ENCODE measurements around the gene PARD6G.
"Not testable (repeated sequence)": the region's sequence is repeated elsewhere in the genome, so short reads cannot be mapped to it uniquely, and the experiment has no call there.

PARD6G gene

DNA sequence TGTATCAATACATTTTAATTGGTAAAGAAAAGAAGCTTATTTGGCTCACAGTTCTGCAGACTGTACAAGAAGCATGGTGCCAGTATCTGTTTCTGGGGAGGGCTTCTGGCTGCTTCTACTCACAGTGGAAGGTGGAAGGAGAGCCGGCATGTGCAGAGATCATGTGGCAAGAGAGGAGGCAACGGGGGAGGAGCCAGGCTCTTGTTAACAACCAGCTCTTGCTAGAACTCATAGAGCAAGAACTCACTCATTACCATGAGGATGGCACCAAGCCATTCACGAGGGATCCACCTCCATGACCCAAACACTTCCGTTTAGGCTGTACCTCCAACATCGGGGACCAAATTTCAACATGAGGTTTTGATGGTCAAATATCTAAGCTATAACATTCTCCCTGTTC lies 7.5 kb downstream of the PARD6G start:
- Histone ChIP-seq H3F3A (ENCODE audit: control insufficient read depth, insufficient read depth) (no peaks in the 10 kb centered on the region), H4K20me1 (ENCODE audit: control insufficient read depth, insufficient read depth, low read depth, low read length) (no peaks in the 10 kb centered on the region)
- TF ChIP-seq, protein P1, sequence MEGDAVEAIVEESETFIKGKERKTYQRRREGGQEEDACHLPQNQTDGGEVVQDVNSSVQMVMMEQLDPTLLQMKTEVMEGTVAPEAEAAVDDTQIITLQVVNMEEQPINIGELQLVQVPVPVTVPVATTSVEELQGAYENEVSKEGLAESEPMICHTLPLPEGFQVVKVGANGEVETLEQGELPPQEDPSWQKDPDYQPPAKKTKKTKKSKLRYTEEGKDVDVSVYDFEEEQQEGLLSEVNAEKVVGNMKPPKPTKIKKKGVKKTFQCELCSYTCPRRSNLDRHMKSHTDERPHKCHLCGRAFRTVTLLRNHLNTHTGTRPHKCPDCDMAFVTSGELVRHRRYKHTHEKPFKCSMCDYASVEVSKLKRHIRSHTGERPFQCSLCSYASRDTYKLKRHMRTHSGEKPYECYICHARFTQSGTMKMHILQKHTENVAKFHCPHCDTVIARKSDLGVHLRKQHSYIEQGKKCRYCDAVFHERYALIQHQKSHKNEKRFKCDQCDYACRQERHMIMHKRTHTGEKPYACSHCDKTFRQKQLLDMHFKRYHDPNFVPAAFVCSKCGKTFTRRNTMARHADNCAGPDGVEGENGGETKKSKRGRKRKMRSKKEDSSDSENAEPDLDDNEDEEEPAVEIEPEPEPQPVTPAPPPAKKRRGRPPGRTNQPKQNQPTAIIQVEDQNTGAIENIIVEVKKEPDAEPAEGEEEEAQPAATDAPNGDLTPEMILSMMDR (IDR thresholded peaks at IDR 0.05; ENCODE audit: low read depth, low read length, poor library complexity, severe bottlenecking) = no peak
- no peak for TF ChIP-seq EZH2phosphoT487 (IDR thresholded peaks at IDR 0.05; ENCODE audit: borderline replicate concordance, low read length)

DNA sequence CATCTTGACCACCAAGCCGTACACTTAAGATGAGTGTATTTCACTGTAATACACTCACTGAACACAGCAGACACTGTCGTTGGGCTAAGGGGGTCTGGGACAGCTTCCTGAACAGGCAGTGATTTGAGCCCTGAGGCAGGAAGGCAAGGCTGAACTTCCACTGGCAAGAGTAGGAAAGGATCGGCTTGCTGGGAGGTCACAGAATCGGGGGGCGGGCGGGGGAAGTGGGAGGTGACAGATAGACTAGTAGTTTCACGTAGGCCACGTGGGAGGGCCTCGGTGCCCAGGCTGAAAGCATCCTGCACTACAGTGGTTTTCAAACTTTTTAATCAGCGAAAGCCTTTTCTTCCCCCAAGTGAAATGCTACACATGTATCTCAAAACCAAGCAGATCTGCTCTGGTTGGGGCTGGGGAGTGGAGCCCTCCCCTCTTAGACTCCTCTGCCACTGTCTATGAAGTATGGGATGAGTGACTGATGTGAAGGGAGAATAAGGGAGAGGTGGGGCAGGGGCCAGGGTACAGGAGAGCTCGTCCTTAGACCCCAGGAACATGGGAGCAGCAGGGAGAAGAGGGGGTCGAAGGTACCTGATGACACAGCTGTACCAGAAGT lies 8.6 kb downstream of the PARD6G start:
- Histone ChIP-seq H4K20me1 (ENCODE audit: control insufficient read depth, insufficient read depth, low read depth, low read length) (no peaks in the 10 kb centered on the region), H3K9me3 (ENCODE audit: control insufficient read depth, insufficient read depth, low read length) (no peaks in the 10 kb centered on the region), H3K4me3 (ENCODE audit: low read length) (no peak overlapping the region), H3K79me2 (ENCODE audit: control insufficient read depth, low read length) (no peaks in the 10 kb centered on the region), H3K4me1 (ENCODE audit: control insufficient read depth, low read length) (no peaks in the 10 kb centered on the region), H3K36me3 (ENCODE audit: control insufficient read depth, low read length) (no peaks in the 10 kb centered on the region), H3K9me2 (replicated peaks; ENCODE audit: control insufficient read depth, low read length) (no peaks in the 10 kb centered on the region), H3K27me3 (ENCODE audit: control insufficient read depth, low read length) (no peaks in the 10 kb centered on the region), H3K4me2 (ENCODE audit: low read length) (no peak overlapping the region), H3K27ac (ENCODE audit: low read depth, low read length) (no peak overlapping the region), H3F3A (ENCODE audit: control insufficient read depth, insufficient read depth) (no peaks in the 10 kb centered on the region)
- TF ChIP-seq, protein P1 (IDR thresholded peaks at IDR 0.05; ENCODE audit: low read depth, low read length, poor library complexity, severe bottlenecking) = no peak
- no peak for TF ChIP-seq EZH2phosphoT487 (IDR thresholded peaks at IDR 0.05; ENCODE audit: borderline replicate concordance, low read length)

More for the DNA sequence above, 7.5 kb downstream of the PARD6G start:
- H3K36me3 ChIP-seq (ENCODE audit: control insufficient read depth, low read length) = no peaks in the 10 kb centered on the region
- no peak overlapping the region for H3K4me2 ChIP-seq (ENCODE audit: low read length)
- no peak overlapping the region for H3K4me3 ChIP-seq (ENCODE audit: low read length)
- H3K9me3 ChIP-seq (ENCODE audit: control insufficient read depth, insufficient read depth, low read length) = no peaks in the 10 kb centered on the region
- H3K79me2 ChIP-seq (ENCODE audit: control insufficient read depth, low read length) = no peaks in the 10 kb centered on the region
- no peak overlapping the region for H3K27ac ChIP-seq (ENCODE audit: low read depth, low read length)
- no peaks in the 10 kb centered on the region for H3K9me2 ChIP-seq (replicated peaks; ENCODE audit: control insufficient read depth, low read length)
- no peaks in the 10 kb centered on the region for H3K4me1 ChIP-seq (ENCODE audit: control insufficient read depth, low read length)
- no peaks in the 10 kb centered on the region for H3K27me3 ChIP-seq (ENCODE audit: control insufficient read depth, low read length)

DNA sequence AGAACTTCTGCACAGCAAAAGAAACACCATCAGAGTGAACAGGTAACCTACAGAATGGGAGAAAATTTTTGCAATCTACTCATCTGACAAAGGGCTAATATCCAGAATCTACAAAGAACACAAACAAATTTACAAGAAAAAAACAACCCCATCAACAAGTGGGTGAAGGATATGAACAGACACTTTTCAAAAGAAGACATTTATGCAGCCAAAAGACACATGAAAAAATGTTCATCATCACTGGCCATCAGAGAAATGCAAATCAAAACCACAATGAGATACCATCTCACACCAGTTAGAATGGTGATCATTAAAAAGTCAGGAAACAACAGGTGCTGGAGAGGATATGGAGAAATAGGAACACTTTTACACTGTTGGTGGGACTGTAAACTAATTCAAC lies 9.8 kb downstream of the PARD6G start:
- not testable (repeated sequence) for H3K79me2 ChIP-seq (ENCODE audit: control insufficient read depth, low read length); H3K4me1 ChIP-seq (ENCODE audit: control insufficient read depth, low read length); H3K27me3 ChIP-seq (ENCODE audit: control insufficient read depth, low read length); H3K9me2 ChIP-seq (replicated peaks; ENCODE audit: control insufficient read depth, low read length); H3K27ac ChIP-seq (ENCODE audit: low read depth, low read length); H3K9me3 ChIP-seq (ENCODE audit: control insufficient read depth, insufficient read depth, low read length); H4K20me1 ChIP-seq (ENCODE audit: control insufficient read depth, insufficient read depth, low read depth, low read length); H3K36me3 ChIP-seq (ENCODE audit: control insufficient read depth, low read length); H3K4me2 ChIP-seq (ENCODE audit: low read length); H3F3A ChIP-seq (ENCODE audit: control insufficient read depth, insufficient read depth); H3K4me3 ChIP-seq (ENCODE audit: low read length)

DNA sequence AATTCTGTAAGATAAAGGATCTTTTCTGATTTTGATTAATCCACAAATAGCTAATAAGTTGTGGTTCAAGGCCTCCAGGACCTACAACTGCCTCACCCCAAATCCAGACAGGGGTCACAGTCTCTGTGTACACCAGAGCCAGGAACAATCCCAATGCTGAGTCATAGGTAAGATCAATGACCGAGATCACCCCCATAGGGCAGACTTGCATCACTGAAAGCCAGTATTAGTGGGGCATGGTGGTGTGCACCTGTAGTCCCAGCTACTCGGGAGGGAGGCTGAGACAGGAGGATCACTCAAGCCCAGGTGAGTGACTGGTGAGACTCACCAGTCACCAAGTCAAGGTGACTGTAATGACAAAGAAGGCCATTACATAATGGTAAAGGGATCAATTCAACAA lies 12.9 kb downstream of the PARD6G start:
- H3K79me2 ChIP-seq (ENCODE audit: control insufficient read depth, low read length) = no peaks in the 10 kb centered on the region
- TF ChIP-seq EZH2phosphoT487 (IDR thresholded peaks at IDR 0.05; ENCODE audit: borderline replicate concordance, low read length) = no peak
- TF ChIP-seq, protein P1 (IDR thresholded peaks at IDR 0.05; ENCODE audit: low read depth, low read length, poor library complexity, severe bottlenecking) = no peak

More for the DNA sequence above, 12.9 kb downstream of the PARD6G start:
- H3K27me3 ChIP-seq (ENCODE audit: control insufficient read depth, low read length) = no peaks in the 10 kb centered on the region
- H3K9me2 ChIP-seq (replicated peaks; ENCODE audit: control insufficient read depth, low read length) = no peaks in the 10 kb centered on the region
- no peaks in the 10 kb centered on the region for H3K36me3 ChIP-seq (ENCODE audit: control insufficient read depth, low read length)
- no peaks in the 10 kb centered on the region for H3F3A ChIP-seq (ENCODE audit: control insufficient read depth, insufficient read depth)
- H3K27ac ChIP-seq (ENCODE audit: low read depth, low read length) = no peak overlapping the region
- no peak overlapping the region for H3K4me2 ChIP-seq (ENCODE audit: low read length)
- H3K9me3 ChIP-seq (ENCODE audit: control insufficient read depth, insufficient read depth, low read length) = no peaks in the 10 kb centered on the region
- H4K20me1 ChIP-seq (ENCODE audit: control insufficient read depth, insufficient read depth, low read depth, low read length) = no peaks in the 10 kb centered on the region
- no peak overlapping the region for H3K4me3 ChIP-seq (ENCODE audit: low read length)
- H3K4me1 ChIP-seq (ENCODE audit: control insufficient read depth, low read length) = no peaks in the 10 kb centered on the region
